ENCODE results near the gene POLR2E. TPM values are rescaled to one million over a fixed set of nuclear protein-coding genes. Genes with fewer than 3 reads are reported as not detected.

The POLR2E gene
- total and polyA plus RNA-seq, 2 of the 13 experiments (the other 11 are each of a cell fraction or from before 2014, with no cell fraction given), result 140 to 272 TPM

GRCh38 chr19:1093811-1094553 lies 1.2 kb downstream of the POLR2E start (continued):
- TF ChIP-seq TFAP4 (IDR thresholded peaks at IDR 0.05; ENCODE audit: borderline replicate concordance, low read depth) (peak; percentile 73; the same call in 1 of the 2 replicates), ZNF546 (CRISPR knock-in tag; conservative IDR thresholded peaks at IDR 0.05) (no peak), SYNCRIP (IDR thresholded peaks at IDR 0.05; ENCODE audit: insufficient read depth, low read depth, low read length) (no peak), ZNF256 (CRISPR knock-in tag; conservative IDR thresholded peaks at IDR 0.05) (no peak), ZNF737 (CRISPR knock-in tag; IDR thresholded peaks at IDR 0.05; ENCODE audit: borderline replicate concordance) (no peak), HOXA5 (CRISPR knock-in tag; IDR thresholded peaks at IDR 0.05) (no peak), ZNF275 (CRISPR knock-in tag; IDR thresholded peaks at IDR 0.05; ENCODE audit: borderline replicate concordance) (no peak), TBP (CRISPR knock-in tag; IDR thresholded peaks at IDR 0.05) (no peak), KDM6A (CRISPR knock-in tag; IDR thresholded peaks at IDR 0.05; ENCODE audit: low read depth) (no peak), MAX (IDR thresholded peaks at IDR 0.05) (no peak), ZNF563 (CRISPR knock-in tag; IDR thresholded peaks at IDR 0.05) (no peak), KAT2B (IDR thresholded peaks at IDR 0.05; ENCODE audit: borderline replicate concordance, low read depth, low read length) (no peak), MXI1 (IDR thresholded peaks at IDR 0.05; ENCODE audit: borderline replicate concordance, low read depth, low read length) (no peak), HIVEP1 (CRISPR knock-in tag; IDR thresholded peaks at IDR 0.05) (no peak), ZNF782 (CRISPR knock-in tag; IDR thresholded peaks at IDR 0.05; ENCODE audit: borderline replicate concordance) (no peak), MAFF (IDR thresholded peaks at IDR 0.05; ENCODE audit: low read depth, low read length) (no peak), ZNF292 (CRISPR knock-in tag; IDR thresholded peaks at IDR 0.05; ENCODE audit: borderline replicate concordance, low read depth) (no peak), ZNF318 (CRISPR knock-in tag; IDR thresholded peaks at IDR 0.05) (no peak)
